H1 (cell line): ENCODE data around the gene TBCD. TPM values are rescaled to one million over a fixed set of nuclear protein-coding genes. Genes with fewer than 3 reads are reported as not detected.

ENCODE experiments used
- KDM5A ChIP-seq: fragments of 200-600 bp; IDR thresholded peaks from 2 replicates; pipeline ENCODE4 v1.7.1; 2012; ENCODE audit warnings: mild to moderate bottlenecking, low read length, inconsistent platforms, mixed read lengths
- RAD21 ChIP-seq, 2 experiments: IDR thresholded peaks in 1 of 2; conservative IDR thresholded peaks in 1 of 2; 2 replicates each; pipeline ENCODE4 v1.6.1; 2011; ENCODE audit warnings: low read depth in 2 of 2, low read length in 2 of 2, improper control_type of control experiment in 1 of 2, inconsistent platforms in 1 of 2, mild to moderate bottlenecking in 1 of 2, moderate library complexity in 1 of 2
- RXRA ChIP-seq: IDR thresholded peaks from 2 replicates; pipeline ENCODE4 v1.6.1; 2011; ENCODE audit warnings: low read depth, mild to moderate bottlenecking, low read length, moderate library complexity; ENCODE audit not compliant: insufficient read depth
- SIX5 ChIP-seq: IDR thresholded peaks from 2 replicates; pipeline ENCODE4 v1.6.1; 2011; ENCODE audit warnings: mild to moderate bottlenecking, low read depth, low read length
- polyA plus RNA-seq, 7 experiments: library from polyadenylated mRNA; depleted of rRNA in 3 of 7; stranded (reverse) in 5 of 7; unstranded in 2 of 7; fragments of >200 nt in 5 of 7; fragments of 200-250 nt in 2 of 7; gene quantifications; 1 replicate in 5 of 7; 2 replicates in 1 of 7; 4 replicates in 1 of 7; pipeline versions ENCODE4 v1.2.1 to v1.2.3, GENCODE V29; 2011 to 2013; ENCODE audit warnings: missing spikeins in 2 of 7, mixed read lengths in 2 of 7
- total RNA-seq: library from RNA; stranded (reverse); fragmentation: NEBNext Ultra II Directional; extraction: Animal tissue kit (Norgen Biotek cat#: 25700); gene quantifications from 2 replicates; pipeline ENCODE4 v1.2.1, GENCODE V29; 2021

Gene TBCD
- total and polyA plus RNA-seq, 2 of the 8 experiments (the other 6 are each of a cell fraction or from before 2014, with no cell fraction given) = 118 to 162 TPM

DNA sequence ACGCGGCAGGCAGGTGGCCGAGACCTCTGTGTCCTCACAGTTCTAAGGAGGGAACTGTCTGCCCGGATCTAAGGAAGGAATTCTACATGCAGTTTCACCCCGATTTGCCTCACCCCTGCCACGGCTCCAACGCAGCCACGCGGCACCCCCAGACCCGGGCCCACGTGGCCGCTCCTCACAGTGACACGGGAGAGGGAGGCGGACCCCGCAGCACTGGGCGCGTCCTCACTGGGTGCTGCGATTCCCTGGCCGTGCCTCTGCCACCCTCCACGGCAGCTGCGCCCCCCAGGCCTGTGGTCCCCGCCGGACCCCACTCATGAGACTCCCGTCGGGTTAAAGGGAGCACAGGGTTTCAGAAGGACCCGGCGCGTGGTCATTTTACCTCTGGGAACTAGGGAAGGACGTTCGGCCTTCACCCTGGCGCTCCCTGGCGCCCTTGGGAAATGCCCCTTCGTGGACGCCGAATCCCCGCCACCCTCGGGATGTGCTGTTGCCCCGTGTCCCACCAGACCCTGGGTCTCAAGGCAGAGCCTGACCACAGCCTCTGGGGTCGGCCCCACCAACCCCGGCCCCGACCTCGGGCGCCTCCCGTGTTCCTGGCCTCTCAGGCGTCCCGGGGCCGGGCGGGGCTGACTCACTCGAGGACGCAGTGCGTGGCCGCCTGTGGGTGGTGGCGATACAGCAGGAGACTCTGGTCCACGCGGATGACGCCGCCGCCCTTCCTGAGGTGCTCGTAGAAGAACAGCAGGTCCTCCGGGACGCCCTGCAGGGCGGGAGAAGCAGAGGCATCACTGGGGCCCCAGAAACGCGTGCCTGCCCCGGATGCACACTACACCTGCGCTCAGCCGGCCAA is 208.8 kb downstream of the TBCD start (continued):
- no peak for TF ChIP-seq RXRA
- TF ChIP-seq KDM5A = no peak
- TF ChIP-seq RAD21 (IDR thresholded peaks at IDR 0.05 in 1 of 2, conservative IDR thresholded peaks at IDR 0.05 in 1 of 2; ENCODE audit: low read depth in 2 of 2, low read length in 2 of 2) = no peak
- TF ChIP-seq SIX5 = no peak
